Measurements from ENCODE around the gene PSMC4. TPM values are rescaled to one million over a fixed set of nuclear protein-coding genes. Genes with fewer than 3 reads are reported as not detected.

Gene PSMC4
- total RNA-seq, 4 donors from 2014 or later = 61.9 to 76.6 (median 66.9) TPM

- no peak for TF ChIP-seq CTCF (IDR thresholded peaks at IDR 0.05; ENCODE audit: low read depth)
Observed at GRCh38 chr19:39967561-39967960, 3.4 kb upstream of the PSMC4 start.

- TF ChIP-seq CTCF (IDR thresholded peaks at IDR 0.05; ENCODE audit: low read depth) = no peak
Observed at GRCh38 chr19:39968789-39969188, 2.2 kb upstream of the PSMC4 start.

GRCh38 chr19:39969266-39969665 is 1.7 kb upstream of the PSMC4 start:
- TF ChIP-seq CTCF (IDR thresholded peaks at IDR 0.05; ENCODE audit: low read depth) = no peak

- TF ChIP-seq CTCF (IDR thresholded peaks at IDR 0.05; ENCODE audit: low read depth) = no peak
Observed at GRCh38 chr19:39969681-39970424, 1.1 kb upstream of the PSMC4 start.

GRCh38 chr19:39970425-39970674 is 615 bp upstream of the PSMC4 start:
- no peak for TF ChIP-seq CTCF (IDR thresholded peaks at IDR 0.05; ENCODE audit: low read depth)

DNA sequence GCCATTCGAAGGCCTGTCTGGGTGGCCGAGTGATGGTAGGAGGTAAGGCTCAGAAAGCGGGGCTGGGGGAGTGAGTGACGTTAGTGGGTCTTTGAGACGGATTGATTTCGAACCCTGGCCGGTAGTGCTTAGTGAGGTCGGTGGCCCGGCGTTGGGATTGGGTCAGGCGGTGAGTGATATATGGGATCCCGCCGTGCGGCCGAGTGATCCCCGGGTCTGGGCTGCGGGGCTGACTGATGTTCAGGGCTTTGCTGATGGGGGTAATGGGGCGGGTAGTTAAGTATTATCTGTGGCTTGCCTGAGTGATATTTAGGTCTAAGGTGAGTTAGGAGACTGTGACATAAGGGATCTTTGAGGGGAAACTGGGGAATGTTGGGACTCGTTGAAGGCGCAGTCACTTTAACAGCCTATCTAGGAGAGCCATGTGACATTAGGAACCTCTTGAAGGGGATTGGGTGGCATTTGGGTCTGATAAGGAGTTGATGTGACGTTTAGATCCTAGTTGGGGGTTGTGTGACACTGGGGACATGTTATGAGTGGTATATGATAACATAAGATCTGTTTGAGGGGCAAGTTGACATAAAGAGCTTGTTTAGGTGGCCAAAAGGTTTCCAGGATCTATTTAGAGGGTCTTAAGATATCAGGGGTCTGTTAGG is 543 bp downstream of the PSMC4 start:
- TF ChIP-seq CTCF (IDR thresholded peaks at IDR 0.05; ENCODE audit: low read depth) = no peak

DNA sequence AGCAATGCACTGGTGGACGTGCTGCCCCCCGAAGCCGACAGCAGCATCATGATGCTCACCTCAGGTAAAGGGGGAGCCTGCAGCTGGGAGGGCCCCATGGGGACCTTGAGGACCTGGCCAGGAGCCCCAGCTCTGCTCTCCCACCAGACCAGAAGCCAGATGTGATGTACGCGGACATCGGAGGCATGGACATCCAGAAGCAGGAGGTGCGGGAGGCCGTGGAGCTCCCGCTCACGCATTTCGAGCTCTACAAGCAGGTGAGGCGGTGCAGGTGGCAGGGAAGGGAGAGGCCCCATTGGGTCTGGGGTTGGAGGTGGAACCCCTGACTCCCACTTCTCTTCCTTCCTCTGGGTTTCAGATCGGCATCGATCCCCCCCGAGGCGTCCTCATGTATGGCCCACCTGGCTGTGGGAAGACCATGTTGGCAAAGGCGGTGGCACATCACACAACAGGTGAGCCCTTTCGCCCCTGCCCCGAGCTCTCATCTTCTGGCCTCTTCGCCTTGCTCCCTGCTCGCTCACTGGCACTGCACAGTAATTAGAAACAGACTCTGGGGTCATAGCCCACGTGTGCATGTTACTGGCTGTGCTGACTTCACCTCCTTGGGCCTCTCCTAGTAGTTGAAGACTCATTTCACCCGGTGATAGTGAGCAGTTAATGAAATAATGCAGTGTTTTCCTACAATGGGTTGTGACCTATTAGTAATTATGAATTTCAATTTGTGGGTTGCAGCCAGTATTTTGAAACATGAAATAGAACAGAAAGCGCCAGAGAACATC is 3.6 kb downstream of the PSMC4 start:
- TF ChIP-seq CTCF (IDR thresholded peaks at IDR 0.05; ENCODE audit: low read depth) = no peak

Measured in subcutaneous adipose tissue (tissue), 4 donors.